GM03348 (cell line): ENCODE results near the gene ZNF319.

Source experiments
- DNase-seq: peaks from one replicate; pipeline ENCODE4 v3.0.0; 2012; ENCODE audit warnings: low spot score

The ZNF319 gene

GRCh38 chr16:57999971-58000705, at the start of gene ZNF319:
ZNF319 (minus strand) TSS chr16:58000672; CDS start chr16:57998265, 2,407 bp downstream.
- DNase-seq, result peak; percentile 71

GRCh38 chr16:58049232-58050185, 49.0 kb upstream of the ZNF319 start:
- no peak for DNase-seq

DNA sequence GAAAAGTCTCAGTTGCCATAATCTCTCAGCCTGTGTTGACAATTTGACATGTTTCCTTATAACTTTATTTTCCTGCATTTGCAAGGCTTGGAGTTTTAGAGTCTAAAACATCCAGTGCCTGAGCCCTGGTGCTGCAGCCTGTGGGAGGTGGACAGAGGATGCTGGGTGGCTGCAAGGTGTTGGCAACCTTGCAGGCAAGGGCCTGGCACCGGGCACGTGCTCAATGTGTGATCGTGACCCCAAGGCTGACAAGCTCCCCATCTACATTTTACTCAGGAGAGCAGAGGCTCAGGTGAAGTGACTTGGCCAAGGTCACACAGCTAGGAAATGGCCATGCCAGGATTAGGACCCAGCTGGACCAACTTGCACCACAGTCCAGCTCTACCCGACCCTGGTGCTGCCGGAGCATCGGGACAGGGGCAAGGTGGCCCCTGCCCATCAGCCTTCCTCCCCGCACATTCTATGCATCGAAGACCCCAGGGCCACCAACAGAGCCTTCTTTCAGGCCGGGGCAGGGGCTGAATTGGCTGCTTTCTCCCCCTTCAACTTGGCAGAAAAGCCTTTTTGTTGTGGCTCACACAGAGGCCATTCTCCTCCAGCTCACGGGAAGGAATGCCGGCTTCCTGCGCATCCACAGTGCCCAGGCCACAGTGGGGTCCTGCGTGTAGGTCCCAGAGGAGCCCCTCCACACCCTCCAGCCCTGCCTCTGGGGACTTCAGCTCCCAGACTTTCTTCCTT, 48.2 kb upstream of the ZNF319 start:
- no peak for DNase-seq

DNA sequence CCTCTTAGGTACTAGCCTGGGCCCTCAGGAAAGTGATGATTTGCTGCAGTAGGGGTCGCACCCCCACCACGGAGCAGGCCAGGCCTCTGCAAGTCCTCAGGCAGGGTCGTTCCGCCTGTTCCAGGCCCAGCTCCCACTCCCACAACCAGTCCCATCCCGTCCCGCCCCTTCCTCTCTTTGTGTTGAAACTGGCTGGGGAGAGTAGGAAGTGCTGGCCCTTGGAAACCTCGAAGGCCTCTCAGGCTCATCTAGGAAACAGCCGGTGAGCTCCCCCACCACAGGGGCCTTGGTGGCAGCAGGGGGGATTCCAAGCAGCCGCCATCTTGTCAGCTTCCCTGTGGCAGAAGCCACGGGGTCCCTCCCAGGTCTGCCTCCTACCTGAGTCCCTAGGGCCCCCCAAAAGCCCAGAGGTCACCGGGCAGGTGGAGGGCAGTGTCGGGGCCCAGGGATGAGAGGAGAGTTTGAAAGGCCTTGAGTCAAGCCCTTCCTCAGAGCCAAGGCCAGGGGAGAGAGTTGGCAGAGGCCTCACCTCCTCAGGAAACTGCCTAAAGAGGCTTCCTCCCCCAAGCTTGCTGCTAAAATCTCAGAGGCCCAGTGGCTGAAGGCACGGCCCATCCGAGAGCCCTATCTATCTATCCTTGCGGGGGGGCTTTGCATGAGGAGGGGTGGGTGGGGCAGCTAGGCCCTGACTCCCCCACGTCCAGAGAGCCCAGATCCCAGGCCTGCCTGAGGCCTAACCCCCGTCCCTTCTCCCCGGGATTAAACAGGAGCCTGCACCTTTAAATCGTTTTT, 47.3 kb upstream of the ZNF319 start:
- no peak for DNase-seq

DNA sequence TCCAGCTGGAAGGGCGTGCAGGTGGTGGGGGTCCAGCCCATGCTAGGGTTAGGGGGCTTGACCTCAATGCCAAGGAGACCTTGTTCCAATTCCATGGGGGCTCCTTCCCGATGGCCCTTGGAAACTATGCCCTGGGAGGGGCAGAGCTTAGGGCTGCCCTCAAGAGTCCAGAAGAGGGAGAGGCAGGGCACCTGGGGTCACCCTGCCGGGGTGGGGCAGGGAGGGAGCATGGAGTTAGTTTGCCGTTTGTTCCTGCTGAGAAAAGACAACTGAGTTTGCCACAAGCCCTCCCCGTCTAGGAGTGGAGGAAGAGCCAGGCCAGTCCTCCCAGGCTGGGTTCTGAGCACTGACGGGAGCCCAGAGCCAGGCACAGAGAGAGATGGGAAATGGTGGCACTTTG, 46.5 kb upstream of the ZNF319 start:
- DNase-seq, result no peak

- DNase-seq, result no peak
These were observed 45.8 kb upstream of the ZNF319 start for GRCh38 chr16:58046054-58046881.

DNA sequence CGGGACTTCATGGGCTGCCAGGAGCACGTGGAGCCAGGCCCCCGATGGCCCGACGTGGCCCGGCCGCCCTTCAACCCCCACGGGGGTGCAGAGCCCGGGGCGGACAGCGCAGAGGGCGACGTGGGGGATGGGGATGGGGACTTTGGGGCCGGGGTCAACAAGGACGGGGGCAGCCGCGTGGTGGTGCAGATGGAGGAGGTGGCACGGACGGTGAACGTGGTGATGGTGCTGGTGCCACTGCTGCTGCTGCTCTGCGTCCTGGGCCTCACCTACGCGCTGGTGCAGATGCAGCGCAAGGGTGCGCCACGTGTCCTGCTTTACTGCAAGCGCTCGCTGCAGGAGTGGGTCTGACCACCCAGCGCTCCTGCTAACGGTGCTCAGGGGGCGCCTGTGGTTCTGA, 44.6 kb upstream of the ZNF319 start:
- no peak for DNase-seq

DNA sequence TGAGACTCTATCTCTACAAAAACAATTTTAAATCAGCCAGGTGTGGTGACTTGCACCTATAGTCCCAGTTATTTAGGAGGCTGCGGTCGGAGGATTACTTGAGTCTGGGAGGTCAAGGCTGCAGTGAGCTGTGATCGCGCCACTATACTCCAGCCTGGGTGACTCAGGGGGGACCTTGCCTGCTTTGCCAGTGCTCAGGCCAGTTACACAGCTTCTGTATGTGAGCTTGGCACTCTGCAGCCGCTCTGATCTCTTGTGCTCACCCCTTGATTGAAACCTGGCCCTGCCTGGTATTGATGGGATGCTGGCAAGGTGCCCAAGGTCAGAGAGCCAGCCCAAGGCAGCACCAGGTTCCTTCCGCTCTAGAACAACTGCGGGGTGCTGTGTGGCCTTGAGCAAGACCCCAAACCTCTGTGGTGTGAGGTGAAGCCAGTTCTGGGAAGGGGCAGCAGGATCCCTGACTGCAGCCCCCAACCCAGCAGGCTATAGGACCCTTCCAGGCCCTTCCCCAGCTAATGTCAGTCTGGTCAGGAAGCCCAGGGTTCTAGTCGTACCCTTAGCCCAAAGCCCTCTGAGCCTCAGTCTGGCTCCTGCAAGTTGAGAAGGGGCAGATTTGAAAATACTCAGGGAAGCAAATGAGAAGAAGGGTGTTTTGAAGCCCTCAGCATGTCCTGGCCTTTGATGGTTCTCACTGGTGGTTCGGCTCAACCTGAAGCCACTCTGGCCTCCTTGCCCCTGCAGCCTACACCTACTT, 44.0 kb upstream of the ZNF319 start:
- DNase-seq, result no peak

- DNase-seq, result no peak
These were observed 43.2 kb upstream of the ZNF319 start for GRCh38 chr16:58043571-58044155.

- no peak for DNase-seq
These were observed 42.5 kb upstream of the ZNF319 start for GRCh38 chr16:58042886-58043515.

DNA sequence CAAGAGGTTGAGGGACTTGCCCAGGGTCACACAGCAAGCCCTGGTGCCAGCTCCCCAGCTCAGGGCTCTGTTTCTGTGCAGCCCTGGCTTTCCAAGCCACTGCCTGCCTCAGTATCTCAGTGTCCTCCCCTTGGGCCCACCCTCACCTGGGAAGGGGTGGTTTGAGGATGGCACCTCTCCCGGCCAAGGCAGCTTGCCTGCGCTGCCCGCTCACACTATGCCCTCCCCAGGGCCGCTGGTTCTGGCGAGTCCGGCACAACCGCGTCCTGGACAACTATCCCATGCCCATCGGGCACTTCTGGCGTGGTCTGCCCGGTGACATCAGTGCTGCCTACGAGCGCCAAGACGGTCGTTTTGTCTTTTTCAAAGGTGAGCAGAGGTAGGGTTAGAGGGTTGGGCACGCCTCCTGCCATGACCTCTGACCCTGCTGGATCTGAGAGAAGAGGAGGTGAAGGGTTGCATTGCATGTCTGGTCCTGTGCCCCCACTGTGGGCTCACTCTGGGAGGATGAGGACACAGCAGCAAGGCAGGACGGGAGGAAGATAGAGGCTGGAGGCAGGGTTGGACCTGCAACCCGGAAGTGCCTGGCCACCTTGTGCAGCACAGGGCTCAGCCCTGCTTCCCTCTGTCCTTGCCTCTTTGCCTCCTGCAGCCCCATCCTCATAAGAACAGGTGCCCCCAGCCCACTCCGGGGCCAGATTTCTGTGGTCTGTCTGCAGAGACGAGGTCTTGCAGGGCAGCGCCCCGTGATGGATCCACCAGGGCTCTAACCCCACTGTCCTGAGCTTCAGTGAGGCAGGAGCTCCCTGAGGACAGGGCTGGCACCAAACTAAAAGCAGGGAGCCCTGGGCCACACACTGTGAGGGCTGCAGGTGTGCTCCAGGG, 41.8 kb upstream of the ZNF319 start:
- DNase-seq, result no peak

- DNase-seq, result no peak
These were observed 41.1 kb upstream of the ZNF319 start for GRCh38 chr16:58041628-58041955.

DNA sequence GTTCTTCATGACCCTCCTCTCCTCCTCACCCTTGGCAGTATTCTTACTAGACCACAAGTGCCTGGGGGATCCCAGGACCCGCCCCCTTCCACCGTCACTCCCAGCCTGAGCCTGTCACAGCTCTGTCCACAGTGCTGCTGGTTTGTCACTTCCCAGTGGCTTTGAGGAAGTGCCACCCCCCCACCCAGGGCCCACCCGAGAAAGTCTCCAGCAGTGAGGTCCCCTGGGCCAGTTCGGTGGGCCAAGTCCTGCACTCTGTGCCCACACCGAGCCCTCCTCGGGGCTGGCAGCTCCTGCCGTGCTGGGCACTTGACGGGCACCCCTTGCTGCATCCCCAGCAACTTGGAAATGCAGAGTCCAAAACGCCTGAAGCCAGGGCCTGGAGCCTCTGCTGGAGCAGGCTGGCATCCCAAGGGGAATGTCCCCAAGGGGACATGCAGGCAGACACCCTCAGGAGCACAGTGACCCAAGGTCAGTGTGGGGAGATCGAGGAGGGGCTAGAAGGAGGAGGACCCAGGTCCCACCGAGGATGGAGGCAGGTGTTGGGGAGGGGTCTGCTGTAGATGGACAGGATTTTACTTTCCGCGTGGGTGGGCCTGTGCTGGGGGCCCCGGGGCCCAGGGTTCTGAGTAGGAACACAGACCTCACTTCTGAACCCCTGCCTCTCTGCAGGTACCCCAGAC, 40.6 kb upstream of the ZNF319 start:
- DNase-seq, result no peak

- DNase-seq, result no peak
These were observed 40.0 kb upstream of the ZNF319 start for GRCh38 chr16:58040496-58040846.

- DNase-seq, result no peak
These were observed 39.5 kb upstream of the ZNF319 start for GRCh38 chr16:58039829-58040495.

GRCh38 chr16:58038219-58038641, 37.8 kb upstream of the ZNF319 start:
- DNase-seq, result no peak
